Amniotic stem cell (primary cell): Measurements from ENCODE around the gene CDK11B.
"Not testable (repeated sequence)": the region's sequence is repeated elsewhere in the genome, so short reads cannot be mapped to it uniquely, and the experiment has no call there.

Experiments used
- DNase-seq: peaks from one replicate; lab custom pipeline; 2025; lab: John Stamatoyannopoulos, UW

CDK11B gene

DNA sequence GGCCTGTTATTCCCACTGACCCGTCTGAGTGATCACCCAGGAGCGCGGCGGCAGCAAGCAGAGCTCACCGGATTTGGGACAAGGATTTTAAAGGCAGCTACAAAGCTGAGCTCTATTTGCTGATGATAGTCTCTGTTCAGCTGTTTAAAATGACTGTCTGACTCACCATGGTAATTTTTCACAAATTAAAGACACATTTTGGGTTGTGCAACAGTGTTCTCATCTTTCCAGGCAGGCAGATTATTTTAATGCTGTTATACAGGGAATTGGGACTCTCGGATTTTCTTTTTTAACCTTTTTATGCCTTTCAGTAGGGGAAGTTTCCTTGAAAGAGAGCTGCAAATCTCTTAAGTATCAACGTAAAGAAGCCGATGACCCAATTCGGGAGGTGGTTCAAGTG is 3.6 kb upstream of the CDK11B start:
- peak; percentile 24 for DNase-seq

DNA sequence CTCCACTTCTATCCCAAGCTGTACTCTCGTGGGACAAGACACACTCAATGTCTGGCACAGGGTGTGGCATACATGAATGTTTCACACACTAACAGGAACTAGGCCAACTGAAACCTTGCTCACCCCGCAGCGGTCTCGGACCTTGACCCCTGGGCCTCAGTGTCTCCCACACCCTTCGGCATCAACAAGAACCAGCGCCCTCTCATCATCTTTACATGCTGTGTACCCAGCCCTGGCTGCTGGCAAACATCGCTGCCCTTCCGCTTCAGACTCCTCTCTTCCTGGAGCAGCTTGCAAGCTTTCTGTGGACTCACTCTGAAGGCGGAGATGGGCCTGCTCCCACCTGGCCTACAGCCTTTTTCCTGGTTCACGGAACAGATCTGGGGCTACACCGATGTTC is 10.5 kb downstream of the CDK11B start:
- DNase-seq: not testable (repeated sequence)

DNA sequence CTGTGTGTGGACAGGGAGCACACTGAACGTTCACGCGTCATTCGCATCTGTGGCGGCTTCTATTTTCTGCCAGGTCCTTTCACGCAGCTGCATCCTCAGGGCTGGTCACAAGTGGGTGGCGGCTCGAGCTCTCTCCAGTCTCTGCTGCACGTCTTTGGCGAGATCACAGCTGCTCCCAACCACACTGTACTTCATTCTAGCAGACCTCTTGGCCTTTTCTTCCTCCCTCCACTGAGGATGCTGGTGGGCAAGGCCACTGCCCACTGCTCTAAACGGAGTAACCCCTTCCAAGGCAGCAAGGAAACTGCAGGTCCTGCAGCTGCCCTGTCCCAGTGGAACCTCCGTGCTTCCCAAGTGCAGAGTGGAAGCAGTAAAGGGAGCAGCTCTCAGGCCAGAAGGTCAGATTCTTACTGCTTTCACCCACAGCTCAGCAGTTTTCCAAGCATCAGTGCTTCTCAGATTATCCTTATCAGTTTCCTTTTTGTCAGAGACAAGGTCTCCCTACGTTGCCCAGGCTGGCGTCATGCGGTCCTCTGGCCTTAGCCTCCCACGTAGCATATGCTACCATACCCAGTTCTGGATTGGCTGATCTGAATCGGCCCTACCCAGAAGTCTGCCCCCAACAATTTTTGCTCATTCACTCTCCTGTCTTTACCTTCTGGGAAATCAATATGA is 11.1 kb downstream of the CDK11B start:
- not testable (repeated sequence) for DNase-seq

DNA sequence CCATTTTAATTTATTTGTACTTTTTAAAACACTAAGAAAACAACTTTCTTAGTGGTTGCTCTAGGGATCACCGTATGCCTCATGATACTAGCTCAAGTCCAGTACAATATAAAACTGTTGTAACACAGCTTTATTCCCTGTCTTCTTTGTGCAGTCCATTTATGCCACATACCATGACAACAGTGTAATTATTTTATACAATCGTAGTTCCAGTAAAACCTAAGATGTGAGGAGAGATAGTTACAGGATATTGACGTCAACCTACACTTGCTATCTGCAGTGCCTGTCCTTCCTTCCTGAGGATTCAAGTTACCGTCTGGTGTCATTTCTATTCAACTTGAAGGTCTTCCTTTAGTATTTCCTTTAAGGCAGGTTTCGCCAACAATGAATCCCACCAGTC is 12.5 kb downstream of the CDK11B start:
- not testable (repeated sequence) for DNase-seq

DNA sequence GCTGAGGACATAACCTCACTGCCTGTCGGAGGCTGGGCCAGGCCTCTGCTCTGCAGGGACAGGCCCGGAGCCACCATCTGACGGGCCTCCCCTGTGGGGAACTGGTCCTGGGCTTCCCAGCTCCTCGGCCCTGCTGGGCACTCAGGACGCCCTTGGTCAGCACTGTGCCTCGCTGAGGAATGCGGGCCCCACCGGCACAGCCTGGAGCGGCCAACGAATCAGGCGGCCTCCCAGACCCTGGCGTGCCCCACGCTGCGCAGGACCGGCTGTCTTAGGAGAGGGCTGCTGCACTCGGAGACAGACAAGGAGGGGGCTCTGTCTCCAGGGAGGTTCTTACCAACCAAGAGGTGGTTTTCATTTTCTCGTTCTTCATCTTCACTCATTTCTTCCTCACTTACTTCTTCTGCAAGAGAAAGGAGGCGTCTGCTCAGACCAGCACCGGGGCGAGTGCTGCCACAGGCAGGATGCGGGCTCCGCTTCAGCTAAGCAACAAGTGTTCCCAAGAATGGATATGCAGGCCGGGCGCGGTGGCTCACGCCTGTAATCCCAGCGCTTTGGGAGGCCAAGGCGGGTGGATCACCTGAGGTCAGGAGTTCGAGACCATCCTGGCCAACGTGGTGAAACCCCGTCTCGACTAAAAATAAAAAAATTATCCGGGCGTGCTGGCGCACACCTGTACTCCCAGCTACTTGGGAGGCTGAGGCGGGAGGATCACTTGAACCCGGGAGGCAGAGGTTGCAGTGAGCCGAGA is 17.9 kb downstream of the CDK11B start:
- not testable (repeated sequence) for DNase-seq

DNA sequence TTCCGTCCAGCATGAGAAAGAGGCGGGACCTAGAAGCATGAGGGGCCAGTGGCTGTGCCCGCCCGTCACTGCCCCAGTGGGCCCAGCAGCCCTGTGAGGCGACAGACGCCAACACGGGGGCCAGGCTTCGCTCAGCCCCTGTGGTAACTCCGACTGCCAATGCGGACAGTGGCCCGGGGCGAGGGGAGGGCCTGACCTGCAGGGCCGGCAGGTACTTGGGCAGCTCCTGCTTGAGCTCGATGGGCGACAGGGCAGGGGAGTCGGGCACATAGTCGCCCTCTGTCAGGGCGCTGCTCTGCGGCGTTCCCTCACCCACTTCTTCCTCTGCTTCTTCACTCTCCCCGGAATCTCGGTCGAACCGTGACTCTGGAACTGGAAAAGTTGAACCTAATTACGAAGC is 18.7 kb downstream of the CDK11B start:
- not testable (repeated sequence) for DNase-seq

DNA sequence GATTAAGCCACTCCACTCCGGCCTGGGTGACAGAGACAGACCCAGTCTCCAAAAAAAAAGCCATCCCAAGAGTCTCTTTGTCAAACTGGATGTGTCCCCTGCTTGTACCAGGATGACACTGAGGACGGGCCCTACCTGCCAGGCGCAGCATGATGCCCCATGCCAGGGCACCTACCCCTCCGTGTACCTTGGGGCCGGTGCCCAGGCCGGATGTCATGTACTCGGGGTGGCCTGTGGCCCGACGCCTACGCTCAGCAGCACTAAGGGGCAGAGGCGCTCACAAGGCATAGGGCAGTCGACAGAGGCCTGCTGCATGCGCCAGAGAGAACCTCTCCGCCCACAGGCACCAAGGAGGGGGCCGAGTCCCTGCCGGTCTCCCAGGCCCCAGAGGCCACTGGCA is 19.4 kb downstream of the CDK11B start:
- not testable (repeated sequence) for DNase-seq

DNA sequence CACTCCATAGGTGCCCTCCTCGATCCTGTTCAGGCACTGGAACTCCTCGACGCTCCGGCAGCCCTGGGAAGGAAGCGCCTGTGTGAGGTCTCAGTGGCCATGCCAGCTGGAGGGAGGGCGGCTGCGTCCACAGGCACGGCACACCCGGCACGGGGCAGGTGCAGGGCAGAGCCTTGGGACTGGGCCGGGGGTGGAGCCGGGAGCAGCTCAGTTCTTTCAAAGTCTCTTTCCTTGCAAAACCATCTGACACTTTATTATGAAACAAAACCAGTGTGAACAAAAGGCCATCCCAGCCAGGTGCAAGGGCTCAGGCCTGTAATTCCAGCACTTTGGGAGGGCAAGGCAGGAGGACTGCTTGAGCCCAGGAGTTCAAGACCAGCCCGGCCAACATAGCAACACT is 20.3 kb downstream of the CDK11B start:
- not testable (repeated sequence) for DNase-seq

DNA sequence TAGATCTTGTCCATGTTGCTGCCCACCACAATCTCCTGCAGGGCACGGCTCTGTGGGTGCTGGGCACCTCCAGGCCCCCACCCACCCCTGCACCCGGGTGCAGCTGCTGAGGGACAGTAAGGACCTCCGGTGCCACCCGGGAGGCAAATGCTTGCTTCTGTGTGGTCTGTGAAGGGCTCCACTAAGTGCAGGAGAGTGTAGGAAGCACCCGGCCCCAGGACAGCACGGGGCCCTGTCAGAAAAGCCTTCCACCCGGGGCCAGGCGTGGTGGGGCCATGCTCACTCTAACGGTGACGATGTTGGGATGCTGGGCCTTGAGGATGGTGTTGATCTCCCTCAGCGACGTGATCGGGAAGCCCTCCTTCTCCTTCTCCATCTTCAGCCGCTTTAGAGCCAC is 21.3 kb downstream of the CDK11B start:
- DNase-seq: not testable (repeated sequence)

DNA sequence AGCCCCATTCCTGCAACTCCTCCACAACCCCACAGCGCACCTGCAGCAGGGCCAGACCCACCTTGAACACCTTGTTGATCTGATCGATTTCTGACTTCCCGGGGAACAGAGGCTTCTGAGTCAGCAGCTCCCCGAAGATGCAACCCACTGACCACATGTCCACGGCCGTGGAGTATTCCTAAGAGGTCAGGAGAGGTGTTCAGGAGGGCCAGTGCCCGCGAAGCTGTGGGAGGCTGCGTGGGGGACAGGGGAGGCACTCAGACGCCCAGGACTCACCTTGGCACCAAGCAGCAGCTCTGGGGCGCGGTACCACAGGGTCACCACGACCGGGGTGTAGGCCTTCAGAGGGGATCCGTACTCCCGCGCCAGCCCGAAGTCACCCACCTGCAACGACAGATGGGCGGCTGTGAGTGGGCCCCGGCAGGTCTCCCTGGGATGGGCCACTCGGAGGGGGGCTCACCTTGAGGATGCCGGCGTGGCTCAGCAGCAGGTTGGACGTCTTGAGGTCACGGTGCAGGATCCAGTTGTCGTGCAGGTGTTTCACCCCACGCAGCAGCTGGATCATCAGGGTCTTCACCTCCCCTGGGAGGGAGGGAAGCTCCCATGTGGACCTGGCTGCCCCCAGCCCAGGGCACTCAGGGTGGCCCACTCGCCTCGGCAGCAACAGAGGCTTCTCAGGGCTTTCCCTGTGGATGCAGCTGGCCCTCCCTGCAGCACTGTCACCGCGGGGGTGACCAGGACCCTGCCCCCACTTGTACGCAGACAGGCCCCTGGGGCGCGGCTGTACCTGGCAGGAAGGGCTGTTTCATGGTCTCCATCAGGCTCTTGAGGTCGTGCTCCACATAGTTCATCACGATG is 22.0 kb downstream of the CDK11B start:
- not testable (repeated sequence) for DNase-seq

DNA sequence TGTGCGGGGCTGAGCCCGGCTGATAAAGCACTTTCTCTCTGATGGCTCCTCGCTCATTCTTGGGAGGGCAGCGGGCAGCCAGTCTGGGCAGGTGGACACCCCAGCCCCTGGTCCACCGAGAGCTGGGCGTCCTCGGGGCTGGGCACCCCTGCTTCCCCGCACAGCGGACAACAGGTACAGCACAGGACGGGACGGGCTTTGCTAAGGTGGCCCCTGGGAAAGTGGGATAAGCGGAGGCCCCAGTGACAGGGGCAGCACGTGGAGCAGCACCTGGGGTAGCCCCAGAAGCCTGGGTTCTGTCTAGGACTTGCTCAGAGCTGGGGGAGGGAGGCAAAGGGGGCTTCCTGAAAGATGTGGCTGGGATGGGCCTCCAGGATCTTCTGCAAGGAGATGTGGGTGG is 24.2 kb downstream of the CDK11B start:
- not testable (repeated sequence) for DNase-seq

DNA sequence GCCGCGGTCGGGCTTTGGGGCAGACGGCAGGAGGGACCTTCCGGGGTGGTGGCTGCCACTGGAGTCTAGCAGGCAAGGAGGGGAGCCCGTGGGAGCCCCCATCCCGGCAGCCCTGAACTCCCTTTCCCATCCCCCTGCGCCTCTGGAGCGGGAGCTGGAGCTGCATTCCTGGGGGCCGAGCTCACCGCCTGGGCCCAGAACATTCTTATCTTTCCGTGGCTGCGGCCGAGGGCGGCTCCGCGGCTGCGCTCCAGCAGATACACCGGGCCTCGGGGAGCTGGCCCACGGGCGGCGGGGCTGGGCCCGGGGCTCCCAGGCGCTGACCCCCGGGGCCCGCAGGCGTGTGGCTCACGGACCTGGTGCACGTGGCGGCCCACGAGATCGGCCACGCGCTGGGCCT is 25.4 kb downstream of the CDK11B start:
- not testable (repeated sequence) for DNase-seq

DNA sequence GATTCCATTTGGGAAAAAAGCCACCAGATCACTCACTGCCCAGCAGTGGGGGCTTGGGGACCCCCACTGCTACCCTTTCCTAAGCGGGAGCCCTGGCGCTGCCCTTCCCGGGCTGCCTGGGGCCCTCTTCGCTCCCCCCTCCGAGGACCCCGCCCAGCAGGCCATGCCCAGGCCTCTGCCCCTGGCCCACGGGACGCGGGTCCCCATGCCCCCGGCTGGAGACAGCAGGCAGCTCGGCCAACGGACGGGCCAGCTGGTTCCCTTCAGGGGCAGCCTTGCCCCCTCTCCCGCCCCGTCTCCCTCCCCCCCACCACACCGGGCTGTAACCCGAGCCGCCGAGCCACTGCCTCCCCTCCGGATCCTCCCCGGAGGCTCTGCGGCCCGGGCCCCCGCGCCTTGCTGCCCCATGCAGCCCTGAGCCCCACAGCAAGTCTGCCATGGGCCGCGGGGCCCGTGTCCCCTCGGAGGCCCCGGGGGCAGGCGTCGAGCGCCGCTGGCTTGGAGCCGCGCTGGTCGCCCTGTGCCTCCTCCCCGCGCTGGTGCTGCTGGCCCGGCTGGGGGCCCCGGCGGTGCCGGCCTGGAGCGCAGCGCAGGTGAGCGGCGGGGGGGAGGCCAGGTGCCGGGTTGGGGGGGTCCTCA is 26.9 kb downstream of the CDK11B start, which contains the start of gene MMP23B:
Gene MMP23B (plus strand): TSS at position 392 of the 639 bp plus-strand sequence. CDS start 46 bp downstream, at position 438.
- no peak for DNase-seq

DNA sequence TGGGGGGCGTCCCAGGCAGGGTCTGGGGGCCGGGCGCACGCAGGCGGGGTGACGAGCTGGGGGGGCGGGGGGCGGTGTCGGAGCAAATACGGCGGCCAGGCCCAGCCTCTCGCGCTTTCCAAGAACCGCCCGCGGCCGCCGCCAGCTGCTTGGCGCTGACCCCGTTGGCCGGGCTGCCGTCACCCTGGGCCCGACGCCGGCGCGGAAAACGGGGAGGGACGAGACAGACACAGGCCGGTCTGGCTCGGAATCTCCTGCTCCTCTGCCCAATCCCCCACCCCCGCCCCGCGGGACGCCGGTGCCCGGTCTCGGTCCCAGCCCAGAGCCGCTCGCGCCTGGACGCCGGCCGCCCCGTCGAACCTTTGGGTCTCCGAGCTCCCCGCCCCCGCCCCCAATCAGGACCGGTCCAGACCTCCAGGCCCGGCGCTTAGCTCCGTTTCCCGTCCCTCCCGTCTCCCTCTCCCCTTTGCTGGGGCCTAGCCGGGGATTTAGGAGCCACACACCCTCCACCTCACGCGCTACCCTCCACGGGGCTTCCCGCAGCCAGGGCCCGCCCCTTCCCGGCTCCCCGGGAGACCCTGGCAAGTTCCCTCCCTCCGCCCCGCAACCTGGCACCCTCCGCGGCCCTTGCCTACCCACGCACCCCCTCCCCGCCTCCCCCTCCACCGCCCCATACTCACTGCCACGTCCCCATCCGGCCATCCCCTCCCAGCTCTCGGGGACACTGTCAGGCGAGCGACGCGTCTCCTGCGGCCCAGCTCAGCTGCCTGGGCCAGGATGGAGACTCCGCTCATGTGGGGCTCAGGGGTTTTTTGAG is 27.6 kb downstream of the CDK11B start:
- no peak for DNase-seq

DNA sequence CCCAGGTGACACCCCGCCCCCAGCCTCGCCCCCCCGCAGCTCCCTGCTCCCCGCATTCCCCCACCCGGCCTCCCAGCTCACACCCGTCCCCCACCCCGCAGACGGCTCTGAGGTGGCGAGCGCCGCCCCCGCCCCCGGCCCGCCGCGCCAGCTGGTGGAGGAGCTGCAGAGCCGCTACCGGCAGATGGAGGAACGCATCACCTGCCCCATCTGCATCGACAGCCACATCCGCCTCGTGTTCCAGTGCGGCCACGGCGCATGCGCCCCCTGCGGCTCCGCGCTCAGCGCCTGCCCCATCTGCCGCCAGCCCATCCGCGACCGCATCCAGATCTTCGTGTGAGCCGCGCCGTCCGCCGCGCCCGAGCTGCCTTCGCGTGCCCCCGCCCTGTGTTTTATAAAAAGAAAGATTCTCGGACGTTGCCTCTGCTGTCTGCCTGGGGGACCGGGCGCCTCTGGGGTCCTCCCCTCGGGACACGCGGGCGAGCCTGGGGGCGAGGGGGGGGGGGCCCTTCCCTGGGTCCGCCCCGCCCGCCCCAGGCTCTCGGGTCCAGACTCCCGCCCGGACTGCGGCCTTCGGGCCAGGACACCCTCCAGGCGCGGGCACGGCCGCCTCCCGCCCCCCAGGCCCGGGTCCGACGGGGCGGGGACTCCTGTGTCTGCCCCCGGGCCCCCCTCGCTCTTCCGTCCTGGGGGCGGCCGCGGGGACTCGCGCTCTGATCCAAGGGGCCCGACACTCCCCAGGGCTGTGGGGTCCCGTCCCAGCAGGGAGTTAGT is 28.4 kb downstream of the CDK11B start:
- DNase-seq: no peak

DNA sequence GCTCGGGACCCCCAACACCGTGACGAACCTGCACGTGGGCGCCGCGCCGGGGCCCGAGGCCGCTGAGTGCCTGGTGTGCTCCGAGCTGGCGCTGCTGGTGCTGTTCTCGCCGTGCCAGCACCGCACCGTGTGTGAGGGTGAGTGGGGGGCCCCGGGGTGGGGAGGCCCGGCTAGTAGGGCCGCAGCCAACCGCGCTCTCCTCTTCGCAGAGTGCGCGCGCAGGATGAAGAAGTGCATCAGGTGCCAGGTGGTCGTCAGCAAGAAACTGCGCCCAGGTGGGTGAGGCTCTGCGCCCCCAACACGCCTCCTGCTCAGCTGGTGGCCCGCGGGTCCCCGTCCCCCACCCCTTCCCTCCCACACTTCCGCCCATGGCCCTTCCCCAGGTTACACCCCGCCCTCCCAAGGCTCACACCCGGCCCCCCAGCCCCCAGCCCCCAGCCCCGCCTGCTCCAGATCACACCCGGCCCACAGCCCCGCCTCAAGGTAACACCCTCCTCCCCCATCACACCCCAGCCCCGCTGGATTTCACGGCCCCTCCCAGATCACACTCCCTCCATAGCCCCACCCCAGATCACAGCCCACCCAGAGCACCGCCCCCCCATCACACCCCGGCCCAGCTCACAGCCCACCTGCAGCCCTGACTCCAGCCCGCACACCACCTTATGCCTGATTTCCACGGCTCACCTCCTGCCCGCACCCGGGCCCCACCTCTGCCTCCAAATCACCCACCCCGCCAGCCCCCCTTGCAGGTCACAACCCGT is 29.2 kb downstream of the CDK11B start:
- no peak for DNase-seq

DNA sequence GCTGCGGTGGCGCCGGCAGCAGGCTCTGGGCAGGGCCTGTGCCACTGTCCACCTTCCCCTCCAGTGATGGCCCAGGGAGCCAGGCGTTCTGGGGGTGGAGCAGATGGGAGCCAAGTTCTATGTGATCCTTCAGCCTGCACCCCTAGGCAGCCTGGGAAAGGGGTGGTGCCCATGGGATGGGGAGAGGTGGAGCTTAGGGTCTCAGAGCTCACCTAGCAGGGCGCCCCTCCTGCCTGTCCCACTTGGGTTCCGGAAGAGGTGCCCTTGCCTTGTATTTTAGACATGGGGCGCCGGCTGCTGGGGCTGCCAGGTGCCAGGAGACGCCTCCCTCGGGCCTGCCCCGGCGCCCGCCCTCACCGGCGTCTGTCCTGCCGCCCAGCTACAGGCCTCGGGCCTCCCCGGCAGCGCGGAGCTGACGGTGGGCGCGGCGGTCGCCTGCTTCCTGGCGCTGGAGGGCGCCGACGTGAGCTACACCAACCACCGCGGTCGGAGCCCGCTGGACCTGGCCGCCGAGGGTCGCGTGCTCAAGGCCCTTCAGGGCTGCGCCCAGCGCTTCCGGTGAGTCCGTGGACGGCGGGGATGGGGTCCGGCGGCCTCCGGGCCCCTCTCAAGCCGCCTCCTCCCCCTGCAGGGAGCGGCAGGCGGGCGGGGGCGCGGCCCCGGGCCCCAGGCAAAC is 29.9 kb downstream of the CDK11B start:
- DNase-seq: no peak

DNA sequence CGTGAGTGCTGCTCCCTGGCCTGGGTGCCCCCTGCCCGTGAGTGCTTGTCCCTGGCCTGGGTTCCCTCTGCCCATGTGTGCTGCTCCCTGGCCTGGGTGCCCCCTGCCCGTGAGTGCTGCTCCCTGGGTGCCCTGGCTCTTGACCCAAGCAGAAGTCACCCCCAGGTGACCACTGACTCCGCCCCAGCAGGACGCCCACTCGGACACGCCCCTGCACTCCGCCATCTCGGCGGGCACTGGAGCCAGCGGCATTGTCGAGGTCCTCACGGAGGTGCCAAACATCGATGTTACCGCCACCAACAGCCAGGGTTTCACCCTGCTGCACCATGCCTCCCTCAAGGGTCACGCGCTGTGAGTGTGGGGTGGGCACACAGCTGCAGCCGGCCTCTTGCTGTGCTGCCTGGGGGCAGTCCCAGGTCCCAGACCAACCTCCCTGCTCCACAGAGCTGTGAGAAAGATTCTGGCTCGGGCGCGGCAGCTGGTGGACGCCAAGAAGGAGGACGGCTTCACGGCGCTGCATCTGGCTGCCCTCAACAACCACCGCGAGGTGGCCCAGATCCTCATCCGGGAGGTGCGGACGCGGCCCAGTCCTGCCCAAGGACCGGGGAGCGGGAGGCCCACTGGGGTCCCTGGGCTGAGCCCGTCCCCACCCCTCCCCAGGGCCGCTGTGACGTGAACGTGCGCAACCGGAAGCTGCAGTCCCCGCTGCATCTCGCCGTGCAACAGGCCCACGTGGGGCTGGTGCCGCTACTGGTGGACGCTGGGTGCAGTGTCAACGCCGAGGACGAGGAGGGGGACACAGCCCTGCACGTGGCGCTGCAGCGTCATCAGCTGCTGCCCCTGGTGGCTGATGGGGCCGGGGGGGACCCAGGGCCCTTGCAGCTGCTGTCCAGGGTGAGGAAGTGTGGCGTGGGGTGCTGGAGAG is 30.7 kb downstream of the CDK11B start:
- DNase-seq: no peak
